ENCODE data around the gene RAB39B. TPM values are rescaled to one million over a fixed set of nuclear protein-coding genes. Genes with fewer than 3 reads are reported as not detected.

Gene RAB39B
- total and polyA plus RNA-seq, 10 of the 15 experiments (the other 5 are each of a cell fraction or from before 2014, with no cell fraction given) = 1.6 to 8.6 (median 6.7) TPM

GRCh38 chrX:155216179-155216939, 47.9 kb downstream of the RAB39B start, which contains the start of gene VBP1 (continued):
- TF ChIP-seq, protein P1, sequence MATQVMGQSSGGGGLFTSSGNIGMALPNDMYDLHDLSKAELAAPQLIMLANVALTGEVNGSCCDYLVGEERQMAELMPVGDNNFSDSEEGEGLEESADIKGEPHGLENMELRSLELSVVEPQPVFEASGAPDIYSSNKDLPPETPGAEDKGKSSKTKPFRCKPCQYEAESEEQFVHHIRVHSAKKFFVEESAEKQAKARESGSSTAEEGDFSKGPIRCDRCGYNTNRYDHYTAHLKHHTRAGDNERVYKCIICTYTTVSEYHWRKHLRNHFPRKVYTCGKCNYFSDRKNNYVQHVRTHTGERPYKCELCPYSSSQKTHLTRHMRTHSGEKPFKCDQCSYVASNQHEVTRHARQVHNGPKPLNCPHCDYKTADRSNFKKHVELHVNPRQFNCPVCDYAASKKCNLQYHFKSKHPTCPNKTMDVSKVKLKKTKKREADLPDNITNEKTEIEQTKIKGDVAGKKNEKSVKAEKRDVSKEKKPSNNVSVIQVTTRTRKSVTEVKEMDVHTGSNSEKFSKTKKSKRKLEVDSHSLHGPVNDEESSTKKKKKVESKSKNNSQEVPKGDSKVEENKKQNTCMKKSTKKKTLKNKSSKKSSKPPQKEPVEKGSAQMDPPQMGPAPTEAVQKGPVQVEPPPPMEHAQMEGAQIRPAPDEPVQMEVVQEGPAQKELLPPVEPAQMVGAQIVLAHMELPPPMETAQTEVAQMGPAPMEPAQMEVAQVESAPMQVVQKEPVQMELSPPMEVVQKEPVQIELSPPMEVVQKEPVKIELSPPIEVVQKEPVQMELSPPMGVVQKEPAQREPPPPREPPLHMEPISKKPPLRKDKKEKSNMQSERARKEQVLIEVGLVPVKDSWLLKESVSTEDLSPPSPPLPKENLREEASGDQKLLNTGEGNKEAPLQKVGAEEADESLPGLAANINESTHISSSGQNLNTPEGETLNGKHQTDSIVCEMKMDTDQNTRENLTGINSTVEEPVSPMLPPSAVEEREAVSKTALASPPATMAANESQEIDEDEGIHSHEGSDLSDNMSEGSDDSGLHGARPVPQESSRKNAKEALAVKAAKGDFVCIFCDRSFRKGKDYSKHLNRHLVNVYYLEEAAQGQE (IDR thresholded peaks at IDR 0.05; ENCODE audit: low read depth, low read length) = no peak
- TF ChIP-seq ZNF24 (IDR thresholded peaks at IDR 0.05) (no peak), NFYA (IDR thresholded peaks at IDR 0.05; ENCODE audit: borderline replicate concordance, low read depth, low read length) (peak; percentile 69), ETV6 (conservative IDR thresholded peaks at IDR 0.05 in 1 of 2, IDR thresholded peaks at IDR 0.05 in 1 of 2; ENCODE audit: borderline replicate concordance in 1 of 2, low read depth in 1 of 2) (no peak), JUNB (IDR thresholded peaks at IDR 0.05) (no peak), FOXK2 (IDR thresholded peaks at IDR 0.05) (no peak), TARDBP (IDR thresholded peaks at IDR 0.05; ENCODE audit: borderline replicate concordance) (no peak), FOS (IDR thresholded peaks at IDR 0.05; ENCODE audit: borderline replicate concordance, extremely low read depth, insufficient read length) (peak; percentile 81)
- TF ChIP-seq, protein P2, sequence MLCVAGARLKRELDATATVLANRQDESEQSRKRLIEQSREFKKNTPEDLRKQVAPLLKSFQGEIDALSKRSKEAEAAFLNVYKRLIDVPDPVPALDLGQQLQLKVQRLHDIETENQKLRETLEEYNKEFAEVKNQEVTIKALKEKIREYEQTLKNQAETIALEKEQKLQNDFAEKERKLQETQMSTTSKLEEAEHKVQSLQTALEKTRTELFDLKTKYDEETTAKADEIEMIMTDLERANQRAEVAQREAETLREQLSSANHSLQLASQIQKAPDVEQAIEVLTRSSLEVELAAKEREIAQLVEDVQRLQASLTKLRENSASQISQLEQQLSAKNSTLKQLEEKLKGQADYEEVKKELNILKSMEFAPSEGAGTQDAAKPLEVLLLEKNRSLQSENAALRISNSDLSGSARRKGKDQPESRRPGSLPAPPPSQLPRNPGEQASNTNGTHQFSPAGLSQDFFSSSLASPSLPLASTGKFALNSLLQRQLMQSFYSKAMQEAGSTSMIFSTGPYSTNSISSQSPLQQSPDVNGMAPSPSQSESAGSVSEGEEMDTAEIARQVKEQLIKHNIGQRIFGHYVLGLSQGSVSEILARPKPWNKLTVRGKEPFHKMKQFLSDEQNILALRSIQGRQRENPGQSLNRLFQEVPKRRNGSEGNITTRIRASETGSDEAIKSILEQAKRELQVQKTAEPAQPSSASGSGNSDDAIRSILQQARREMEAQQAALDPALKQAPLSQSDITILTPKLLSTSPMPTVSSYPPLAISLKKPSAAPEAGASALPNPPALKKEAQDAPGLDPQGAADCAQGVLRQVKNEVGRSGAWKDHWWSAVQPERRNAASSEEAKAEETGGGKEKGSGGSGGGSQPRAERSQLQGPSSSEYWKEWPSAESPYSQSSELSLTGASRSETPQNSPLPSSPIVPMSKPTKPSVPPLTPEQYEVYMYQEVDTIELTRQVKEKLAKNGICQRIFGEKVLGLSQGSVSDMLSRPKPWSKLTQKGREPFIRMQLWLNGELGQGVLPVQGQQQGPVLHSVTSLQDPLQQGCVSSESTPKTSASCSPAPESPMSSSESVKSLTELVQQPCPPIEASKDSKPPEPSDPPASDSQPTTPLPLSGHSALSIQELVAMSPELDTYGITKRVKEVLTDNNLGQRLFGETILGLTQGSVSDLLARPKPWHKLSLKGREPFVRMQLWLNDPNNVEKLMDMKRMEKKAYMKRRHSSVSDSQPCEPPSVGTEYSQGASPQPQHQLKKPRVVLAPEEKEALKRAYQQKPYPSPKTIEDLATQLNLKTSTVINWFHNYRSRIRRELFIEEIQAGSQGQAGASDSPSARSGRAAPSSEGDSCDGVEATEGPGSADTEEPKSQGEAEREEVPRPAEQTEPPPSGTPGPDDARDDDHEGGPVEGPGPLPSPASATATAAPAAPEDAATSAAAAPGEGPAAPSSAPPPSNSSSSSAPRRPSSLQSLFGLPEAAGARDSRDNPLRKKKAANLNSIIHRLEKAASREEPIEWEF (IDR thresholded peaks at IDR 0.05; ENCODE audit: insufficient replicate concordance, low read depth, low read length) = no peak

Data from GM12878 (cell line).